Esophagus muscularis mucosa (tissue), 3 donors: ENCODE measurements around the gene LEAP2.

Experiments
- EP300 ChIP-seq: sonication (generic); formaldehyde crosslinking; IDR thresholded peaks from one replicate; pipeline ENCODE4 v1.6.1; 2017; ENCODE audit warnings: antibody characterized with exemption
- TF ChIP-seq, protein P1 (sequence below), 3 experiments: fragments of 200-600 bp in 2 of 3; fragments of 450-650 bp in 1 of 3; sonication (generic) in 2 of 3; IDR thresholded peaks; one replicate each; pipeline ENCODE4 v1.5.1; 2017 to 2019; ENCODE audit warnings: antibody characterized with exemption in 3 of 3, mild to moderate bottlenecking in 2 of 3, moderate library complexity in 1 of 3

DNA sequence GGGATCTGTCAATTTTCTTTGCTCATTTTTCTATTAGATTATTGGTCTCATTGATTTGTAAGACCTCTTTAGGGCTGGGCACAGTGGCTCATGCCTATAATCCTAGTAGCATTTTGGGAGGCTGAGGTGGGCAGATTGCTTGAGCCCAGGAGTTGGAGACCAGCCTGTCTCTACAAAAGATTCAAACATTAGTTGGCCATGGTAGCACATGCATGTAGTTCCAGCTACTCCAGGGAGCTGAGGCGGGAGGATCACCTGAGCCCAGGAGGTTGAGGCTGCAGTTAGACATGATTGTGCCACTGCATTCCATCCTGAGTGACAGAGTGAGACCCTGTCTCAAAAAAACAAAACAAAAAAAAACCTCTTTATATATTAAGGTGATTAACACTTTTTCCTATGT lies 36.6 kb upstream of the LEAP2 start:
- TF ChIP-seq, protein P1, sequence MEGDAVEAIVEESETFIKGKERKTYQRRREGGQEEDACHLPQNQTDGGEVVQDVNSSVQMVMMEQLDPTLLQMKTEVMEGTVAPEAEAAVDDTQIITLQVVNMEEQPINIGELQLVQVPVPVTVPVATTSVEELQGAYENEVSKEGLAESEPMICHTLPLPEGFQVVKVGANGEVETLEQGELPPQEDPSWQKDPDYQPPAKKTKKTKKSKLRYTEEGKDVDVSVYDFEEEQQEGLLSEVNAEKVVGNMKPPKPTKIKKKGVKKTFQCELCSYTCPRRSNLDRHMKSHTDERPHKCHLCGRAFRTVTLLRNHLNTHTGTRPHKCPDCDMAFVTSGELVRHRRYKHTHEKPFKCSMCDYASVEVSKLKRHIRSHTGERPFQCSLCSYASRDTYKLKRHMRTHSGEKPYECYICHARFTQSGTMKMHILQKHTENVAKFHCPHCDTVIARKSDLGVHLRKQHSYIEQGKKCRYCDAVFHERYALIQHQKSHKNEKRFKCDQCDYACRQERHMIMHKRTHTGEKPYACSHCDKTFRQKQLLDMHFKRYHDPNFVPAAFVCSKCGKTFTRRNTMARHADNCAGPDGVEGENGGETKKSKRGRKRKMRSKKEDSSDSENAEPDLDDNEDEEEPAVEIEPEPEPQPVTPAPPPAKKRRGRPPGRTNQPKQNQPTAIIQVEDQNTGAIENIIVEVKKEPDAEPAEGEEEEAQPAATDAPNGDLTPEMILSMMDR (IDR thresholded peaks at IDR 0.05) = no peak
- TF ChIP-seq EP300 = no peak
